HG03280 (cell line): Measurements from ENCODE around the gene NEUROG1.
"Not testable (repeated sequence)": the region's sequence is repeated elsewhere in the genome, so short reads cannot be mapped to it uniquely, and the experiment has no call there.

ENCODE experiments used
- ATAC-seq: cut with Tn5 transposase; IDR thresholded peaks from one replicate; pipeline ENCODE4 v1.9.1; 2021; ENCODE audit warnings: mild to moderate bottlenecking, moderate library complexity; ENCODE audit not compliant: unreplicated experiment

NEUROG1 gene

DNA sequence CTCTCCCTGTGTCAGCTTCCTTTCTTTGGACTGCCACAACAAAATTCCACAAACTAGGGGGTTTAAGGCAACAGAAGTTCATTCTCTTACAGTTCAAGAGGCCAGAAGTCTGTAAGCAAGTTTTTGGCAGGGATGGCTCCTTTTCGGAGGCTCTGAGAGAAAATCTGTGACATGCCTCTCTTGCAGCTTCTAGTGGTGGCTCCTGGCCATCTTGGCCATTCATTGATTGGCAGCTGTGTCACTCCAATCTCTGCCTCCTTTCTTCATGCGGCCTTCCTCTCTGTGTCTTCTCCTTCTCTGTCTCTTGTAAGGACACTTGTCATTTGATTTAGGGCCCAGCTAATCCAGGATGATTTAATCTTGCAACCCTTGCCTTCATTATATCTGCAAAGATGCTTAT is 2.0 kb upstream of the NEUROG1 start:
- no peak for ATAC-seq

DNA sequence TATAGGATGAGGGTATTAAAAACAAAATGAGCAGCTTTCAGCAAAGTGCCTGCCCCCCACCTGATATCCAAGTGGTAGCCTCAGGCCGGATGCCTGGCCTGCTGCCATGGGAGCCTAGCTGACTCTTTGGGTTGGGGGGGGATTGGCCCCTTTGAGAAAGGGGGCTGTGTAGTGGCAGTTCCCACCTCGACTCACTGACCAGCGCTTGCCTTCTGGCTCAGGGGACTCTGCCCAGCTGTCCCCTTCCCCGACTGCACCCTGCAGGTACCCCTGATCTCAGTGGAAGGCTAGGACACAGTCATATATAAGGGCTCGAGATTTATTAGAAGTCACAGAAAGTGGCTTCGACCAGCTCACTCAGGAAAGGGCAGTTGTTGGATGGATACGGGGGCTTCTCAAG is 1.5 kb upstream of the NEUROG1 start:
- no peak for ATAC-seq

DNA sequence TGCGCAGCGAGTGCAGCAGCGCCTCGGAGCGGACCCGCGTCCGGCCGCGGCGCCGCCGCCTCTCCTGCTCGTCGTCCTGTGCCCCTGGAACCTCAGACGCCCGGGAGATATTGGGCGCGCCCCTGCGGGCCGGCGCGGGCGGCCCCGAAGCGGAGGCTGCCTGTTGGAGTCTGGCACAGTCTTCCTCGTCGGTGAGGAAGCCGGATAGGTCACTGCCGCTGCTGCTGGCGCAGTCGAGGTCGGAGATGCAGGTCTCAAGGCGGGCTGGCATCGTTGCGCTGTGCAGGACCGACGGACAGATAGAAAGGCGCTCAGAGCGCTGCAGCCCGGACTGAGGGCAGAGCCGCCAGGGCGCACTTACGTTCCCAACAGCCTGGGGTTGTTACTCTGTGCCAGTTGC is 344 bp downstream of the NEUROG1 start:
- no peak for ATAC-seq

DNA sequence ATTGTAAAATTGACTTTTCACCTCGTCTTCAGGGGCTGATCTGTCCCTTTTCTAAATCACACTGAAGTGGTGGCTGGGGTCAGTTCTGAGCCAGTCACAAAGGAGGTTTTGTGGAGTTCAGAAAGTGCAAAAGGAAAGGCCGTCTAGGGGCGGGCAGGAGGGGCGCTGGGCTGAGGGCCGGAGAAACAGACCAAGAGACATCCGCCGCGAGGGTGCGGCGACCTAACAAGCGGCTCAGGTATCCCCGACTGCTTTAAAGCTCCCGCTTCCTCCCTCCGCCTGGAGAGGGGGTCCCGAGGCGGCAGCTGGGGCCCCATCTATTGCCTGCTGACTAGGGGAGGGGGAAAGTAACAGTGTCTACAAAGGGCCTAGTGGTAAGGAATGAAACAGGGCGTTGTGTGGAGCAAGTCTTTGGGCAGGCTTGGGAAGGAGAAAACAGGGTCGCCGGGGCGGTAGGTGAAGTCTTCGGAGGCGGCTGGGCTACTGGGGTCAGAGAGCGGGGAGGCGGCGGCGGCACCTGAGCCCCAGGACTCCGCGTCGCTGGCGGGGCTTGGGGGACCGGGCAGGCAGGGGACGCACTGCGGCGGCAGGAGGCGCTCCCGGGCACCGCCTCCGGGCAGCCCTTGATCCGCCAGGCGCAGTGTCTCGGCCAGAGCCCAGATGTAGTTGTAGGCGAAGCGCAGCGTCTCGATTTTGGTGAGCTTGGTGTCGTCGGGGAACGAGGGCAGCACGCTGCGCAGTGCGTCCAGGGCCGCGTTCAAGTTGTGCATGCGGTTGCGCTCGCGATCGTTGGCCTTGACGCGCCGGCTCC is 950 bp downstream of the NEUROG1 start:
- ATAC-seq = no peak

DNA sequence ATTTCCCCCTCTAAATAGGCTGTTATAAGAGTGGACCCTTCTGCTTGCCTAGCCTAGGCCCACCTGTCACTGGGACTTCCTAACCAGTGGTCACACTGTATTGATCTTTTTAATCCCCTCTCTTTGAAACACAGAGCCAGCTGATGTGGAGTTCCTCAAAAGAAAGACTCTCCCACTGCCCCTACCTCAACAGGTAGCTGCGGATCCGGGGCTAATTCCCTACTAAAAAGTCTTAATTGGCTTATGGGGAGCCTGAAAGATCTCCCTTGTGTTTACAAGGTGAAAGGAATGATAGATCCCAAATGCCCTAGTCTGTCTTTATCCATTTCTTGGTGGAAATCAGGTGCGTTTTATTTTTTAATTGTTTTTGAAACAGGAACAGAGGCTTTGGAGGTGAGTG is 2.0 kb downstream of the NEUROG1 start:
- ATAC-seq = no peak

DNA sequence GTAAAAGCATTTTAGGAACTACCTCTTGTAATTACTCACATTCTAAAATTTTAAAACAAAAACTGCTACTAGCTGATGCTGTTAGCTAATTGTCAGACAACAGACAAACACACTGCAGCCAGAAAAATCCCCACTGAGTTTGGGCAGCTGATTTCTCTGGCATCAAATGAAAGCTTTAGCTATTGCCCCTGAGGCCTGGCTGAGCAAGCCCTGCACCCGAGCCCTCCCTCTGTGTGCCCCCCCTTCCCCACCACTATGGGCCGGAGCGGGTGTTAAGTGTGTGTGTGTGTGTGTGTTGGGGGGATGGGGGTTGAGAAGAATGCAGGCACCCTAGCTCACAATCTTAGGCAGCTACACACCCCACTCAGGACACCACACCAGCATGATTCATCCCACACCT is 2.4 kb downstream of the NEUROG1 start:
- no peak for ATAC-seq

DNA sequence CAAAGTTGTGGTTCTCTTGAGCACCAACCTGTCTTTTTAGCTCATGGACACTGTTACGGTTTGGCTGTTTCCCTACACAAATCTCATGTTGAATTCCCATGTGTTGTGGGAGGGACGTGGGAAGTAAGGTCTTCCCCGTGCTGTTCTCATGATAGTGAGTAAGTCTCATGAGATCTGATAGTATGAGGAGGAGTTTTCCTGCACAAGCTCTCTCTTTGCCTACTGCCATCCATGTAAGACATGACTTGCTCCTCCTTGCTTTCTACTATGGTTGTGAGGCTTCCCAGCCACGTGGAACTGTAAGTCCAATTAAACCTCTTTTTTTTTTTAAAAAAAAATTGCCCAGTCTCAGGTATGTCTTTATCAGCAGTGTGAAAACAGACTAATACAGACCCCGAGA is 6.2 kb downstream of the NEUROG1 start:
- ATAC-seq = not testable (repeated sequence)

DNA sequence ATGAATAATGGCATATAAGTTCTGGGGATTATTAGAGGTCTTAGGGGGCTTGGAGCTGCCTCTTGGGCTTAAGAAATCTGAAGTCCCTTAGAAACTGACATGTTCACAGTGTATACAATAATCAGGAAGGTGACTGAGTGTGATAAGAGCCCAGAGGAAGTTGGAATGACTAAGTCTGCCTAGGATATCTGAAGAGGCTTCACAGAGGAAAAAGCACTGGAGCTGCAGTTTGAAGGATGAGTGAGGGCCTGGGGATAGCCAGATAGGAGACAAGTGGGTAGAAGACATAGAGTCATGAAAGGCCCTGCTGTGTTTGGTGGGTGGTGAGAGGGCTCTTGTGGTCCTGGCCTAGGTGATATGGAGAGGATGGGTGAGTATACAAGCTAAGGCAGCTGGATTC is 8.8 kb downstream of the NEUROG1 start:
- ATAC-seq = no peak

DNA sequence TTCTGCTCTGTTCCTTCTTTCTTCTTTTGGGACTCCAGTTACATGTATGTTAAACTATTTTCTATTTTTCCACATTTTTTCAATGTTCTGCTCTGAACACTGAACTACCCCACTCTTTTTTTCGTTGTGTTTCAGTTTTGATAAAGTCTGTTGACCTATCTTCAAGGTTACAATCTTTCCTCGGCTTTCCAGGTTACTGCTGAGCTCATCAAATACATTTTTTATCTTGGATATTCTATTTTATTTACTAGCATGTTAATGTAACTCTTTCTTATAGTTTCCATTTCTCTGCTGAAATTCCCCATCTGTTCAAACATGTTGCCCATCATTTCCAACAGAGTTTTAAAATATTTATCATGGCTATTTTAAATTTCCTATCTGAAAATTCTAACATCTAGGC is 13.8 kb downstream of the NEUROG1 start:
- ATAC-seq = no peak

DNA sequence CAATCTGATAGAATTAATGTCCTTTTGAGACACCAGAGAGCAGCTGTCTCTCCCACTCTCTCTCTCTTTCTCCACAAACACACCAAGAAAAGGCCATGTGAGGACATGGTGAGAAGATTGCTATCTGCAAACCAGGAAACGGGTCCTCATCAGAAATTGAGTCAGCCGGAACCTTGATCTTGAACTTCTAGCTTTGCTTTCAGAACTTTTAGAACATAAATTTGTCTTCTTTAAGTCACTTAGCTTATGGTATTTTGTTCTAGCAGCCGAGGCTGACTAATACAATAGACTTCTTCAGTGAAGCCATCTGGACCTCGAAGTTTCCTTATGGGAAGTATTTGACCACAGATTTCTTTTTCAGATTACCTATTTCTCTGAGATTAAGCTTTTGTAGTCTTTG is 18.1 kb downstream of the NEUROG1 start:
- no peak for ATAC-seq

DNA sequence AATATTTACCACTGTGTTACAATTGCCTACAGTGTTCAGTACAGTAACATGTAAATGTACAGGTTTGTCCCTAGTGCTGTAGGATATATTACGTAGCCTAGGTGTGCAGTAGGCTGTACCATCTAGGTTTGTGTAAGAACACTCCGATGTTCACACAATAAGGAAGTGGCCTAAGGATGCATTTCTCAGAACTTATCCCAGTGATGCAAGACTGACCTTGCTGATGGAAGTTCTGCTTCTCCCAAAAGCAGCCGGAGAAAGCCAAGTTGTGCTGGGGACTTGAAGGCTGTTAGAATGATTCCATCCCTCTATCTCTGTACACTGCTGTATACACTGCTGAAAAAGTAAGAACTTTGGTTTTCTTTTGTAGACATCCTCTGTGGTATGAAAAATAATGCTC is 21.6 kb downstream of the NEUROG1 start:
- ATAC-seq = no peak

DNA sequence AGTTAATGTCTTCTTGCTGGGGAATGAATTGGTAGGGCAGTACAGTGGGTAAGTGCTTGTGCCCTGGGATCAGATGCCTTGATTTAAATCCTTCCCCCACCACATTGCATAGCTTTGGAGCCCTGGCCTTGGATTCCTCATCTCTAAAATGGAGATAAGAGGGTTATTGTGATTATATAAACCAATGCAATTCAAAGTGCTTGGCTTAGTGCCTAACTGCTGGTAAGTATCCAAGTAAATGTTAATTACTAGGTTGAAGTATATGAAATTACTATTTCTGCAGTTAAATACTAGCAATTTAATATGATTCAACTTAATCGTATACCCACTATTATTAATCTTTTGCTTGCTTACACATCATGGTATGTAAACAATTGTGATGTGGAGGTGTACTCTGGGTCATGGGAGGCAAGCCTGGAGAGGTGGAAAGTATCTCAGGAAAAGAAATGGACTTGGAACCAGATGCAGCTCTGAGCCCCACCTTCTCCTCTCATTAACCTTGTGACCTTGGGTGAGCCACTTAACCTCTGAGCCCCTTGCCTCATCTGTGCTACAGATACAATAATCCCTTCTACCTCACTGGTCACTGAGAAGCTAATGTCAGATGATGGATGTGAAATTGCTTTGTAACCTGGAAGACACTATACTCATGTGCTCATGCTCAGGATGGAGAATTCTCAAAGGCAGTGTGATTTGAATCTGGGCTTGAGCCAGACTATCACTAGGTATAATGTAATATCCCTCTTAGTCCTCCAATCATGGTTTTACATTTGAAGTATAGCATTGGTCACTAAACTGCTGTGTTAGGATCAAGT is 23.8 kb downstream of the NEUROG1 start:
- no peak for ATAC-seq

DNA sequence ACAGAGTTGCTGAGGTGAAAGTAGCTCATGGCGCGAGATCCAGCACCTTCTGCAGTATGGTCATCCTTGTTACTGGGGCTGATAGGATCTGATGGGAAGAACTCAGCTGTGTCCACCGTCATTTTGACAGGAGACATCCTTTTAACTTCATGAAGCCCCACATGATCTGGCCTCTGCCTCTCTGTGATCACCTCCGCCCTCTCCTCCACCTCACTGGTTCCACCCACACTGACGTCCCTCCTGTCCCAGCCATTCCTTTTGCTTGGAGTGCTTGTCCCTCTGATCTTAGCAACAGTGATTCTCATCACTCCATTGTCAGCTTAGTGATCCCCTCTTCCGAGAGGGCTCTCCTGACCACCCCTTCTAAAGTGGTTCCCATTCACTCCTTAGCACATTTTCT is 25.8 kb downstream of the NEUROG1 start:
- no peak for ATAC-seq

DNA sequence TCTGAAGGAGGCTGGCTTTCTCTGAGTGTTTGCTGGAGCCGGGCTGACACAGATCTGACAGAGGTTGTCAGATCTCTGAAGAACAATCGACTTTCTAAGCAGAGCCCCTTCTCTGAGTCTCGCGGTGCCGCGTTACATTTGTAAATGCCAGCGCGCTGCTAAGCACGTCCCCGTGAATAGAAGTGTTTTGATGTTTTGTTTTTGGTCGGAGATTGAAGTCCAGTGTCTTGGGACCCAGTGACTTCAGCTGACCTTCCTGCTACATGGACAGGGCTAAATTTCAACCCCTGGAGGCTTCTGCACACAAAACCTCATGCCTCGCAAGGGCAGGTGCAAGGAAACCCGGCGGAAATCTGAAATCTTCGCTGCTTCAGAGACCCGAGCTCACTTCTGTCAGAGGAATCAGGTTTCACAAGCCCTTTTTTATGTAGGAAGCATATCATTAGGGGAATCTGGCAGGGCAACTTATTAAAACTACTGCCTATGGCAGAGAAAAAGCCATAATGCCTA is 27.2 kb downstream of the NEUROG1 start:
- no peak for ATAC-seq

DNA sequence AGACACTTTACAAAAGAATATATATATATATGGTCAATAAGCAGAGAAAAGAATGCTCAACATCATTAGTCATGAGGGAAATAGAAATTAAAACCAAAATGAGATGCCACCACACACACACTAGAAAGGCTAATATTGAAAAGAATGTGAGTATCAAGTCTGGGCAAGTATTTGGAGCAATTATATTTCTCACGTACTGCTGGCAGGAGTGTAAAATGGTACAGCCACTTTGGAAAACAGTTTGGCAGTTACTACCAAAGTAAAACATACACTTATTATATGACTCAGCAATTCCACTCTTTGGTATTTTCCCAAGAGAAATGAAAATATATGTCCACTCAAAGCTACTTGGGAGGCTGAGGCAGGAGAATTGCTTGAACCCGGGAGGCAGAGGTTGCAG is 29.8 kb downstream of the NEUROG1 start:
- no peak for ATAC-seq

DNA sequence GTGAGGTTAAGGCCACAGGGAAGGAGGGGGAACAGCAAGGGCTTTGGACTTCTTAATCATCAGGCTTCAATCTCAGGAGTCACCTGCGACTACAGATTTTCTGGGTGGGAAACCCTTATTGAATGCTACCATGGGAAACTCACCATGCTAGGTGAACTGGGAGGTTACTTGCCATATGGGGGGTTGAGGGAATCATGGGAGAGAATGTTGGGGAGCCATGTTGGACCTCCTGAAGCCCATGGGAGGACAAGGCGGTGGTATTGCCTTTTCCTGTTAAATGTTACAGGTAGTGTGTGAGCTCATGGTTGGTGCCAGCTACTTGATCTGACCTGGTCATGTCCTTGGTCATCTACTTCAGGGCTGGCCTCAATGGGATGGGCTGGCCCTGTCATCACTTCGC is 31.4 kb downstream of the NEUROG1 start:
- no peak for ATAC-seq

DNA sequence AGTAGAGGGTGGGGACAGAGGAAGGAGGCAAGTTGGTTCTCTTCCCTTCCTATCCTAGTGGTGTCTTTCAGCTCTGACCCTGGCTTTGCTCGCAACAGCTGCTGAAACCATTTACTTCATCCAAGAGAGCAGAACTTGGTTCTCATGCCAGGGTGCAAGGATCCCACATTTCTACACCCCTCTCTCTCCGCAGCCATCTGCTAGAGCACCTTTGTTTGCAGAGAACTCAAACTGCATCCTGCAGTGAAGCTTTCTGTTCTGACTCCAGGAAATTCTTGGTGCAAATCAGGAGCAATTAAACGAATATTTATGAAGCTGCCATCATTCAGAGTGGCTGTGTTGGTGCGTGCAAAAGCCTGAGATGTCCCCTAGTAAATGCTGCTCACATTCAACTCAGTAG is 31.9 kb downstream of the NEUROG1 start:
- ATAC-seq = no peak

DNA sequence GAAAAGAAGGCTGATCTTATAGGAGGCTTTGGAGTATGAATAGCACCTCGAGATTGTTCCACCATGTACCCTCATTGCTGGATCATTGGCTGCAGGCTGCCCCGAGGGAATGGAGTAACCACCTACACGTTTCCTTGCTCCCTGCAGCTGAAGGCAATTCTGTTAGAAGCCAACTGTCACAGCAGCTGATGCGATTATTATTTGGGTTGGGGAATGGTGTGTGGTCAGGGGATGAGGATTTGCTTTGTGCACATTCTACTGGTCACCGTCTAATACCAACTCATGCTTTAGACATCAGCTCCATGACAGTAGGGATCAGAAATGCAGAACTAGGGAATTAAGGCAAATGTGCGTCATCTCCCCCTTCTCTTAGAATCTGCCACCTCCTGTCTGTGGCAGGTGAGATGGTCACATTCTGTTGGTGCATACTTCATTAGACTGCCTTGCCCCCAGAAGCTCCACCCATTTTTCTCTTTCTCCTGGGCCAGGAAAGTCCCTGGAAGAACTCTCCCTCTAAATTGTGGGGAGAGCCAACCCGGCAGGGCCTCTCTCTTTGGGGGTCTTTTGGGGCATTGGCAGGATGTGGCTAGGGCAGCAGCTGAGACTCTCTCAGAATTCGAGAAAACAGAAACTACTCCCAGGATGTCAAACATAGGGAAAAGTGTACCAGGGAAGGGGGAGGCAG is 32.8 kb downstream of the NEUROG1 start:
- ATAC-seq = no peak

DNA sequence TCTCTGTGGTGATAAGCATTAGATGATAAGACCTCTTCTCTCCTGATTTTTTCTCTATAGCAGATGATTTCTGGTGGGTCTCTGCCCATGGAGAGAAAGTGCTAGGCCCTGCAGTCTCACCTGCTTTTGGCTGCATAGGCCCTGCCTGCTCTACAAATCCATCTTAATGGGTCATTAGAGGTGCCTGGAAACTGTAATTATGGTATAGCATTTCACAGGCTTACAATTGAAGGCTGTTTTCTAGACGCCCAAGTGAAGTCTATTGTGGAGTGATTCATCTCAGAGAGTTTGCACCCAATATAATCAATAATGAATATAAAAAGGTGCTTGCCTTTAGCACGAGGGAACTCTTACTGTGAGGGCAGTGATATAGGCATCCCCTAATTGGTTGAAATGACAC is 33.8 kb downstream of the NEUROG1 start:
- no peak for ATAC-seq

DNA sequence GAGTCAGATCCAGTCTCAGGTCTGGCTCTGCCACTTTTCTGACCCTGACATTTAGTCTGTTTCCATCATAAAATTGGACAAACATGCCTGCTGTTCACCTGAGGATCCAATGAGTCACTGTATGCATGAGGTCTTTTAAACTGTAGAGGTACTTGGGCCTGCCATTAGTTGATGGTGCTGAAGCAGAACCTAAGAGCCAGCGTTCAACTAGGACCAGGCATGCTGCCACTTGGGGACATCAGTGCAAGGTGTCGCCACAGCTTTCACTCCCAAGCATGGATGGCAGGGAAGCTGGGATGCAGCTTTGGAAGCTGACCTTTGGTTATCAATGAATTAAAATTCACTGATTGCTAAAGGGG is 37.1 kb downstream of the NEUROG1 start:
- no peak for ATAC-seq

DNA sequence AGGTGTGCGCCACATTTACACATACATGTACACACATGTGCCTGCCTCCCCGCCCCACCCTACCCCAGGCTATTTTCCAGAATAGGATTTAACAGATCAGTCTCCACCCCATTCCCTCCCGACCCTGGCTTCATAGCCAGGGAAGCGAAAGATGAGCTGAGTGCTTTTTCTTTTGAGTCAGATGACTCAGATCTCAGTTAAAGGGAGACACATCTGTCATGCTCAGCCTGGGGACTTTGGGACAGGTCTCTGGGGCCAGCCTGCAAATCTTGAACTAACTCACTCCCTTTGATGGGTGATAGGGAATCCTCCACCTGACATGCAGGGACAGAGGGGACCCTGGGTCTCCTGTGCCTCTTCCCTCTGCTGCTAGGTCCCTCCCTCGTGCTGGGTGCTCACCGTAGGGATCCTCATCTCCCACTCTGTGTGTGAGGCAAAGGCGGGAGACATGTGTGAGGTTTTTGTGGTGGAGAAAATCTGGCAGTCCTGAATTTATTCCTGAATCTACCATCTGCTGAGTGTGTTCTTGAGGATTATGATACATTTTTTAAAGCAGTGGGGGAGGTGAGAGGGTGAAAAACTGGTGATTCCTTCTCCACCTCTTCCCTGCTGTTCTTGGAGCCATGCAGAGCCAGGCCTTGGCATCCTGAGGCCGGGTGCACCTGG is 37.7 kb downstream of the NEUROG1 start:
- no peak for ATAC-seq
